Mesodermal cell (in vitro differentiated cells): ENCODE measurements around the gene DPEP2NB. TPM values are rescaled to one million over a fixed set of nuclear protein-coding genes. Genes with fewer than 3 reads are reported as not detected.

ENCODE experiments used
- H3K27ac ChIP-seq: 2 replicates; pipeline ENCODE4 v1.7.0; 2013; ENCODE audit warnings: mild to moderate bottlenecking, low read depth, low read length, moderate library complexity; ENCODE audit not compliant: severe bottlenecking
- H3K36me3 ChIP-seq: 2 replicates; pipeline ENCODE4 v1.7.1; 2013; ENCODE audit warnings: mild to moderate bottlenecking, low read length, moderate library complexity; ENCODE audit not compliant: control insufficient read depth, insufficient read depth
- H3K4me1 ChIP-seq: one replicate; pipeline ENCODE4 v1.7.1; 2013; ENCODE audit warnings: mild to moderate bottlenecking, low read length; ENCODE audit not compliant: insufficient read depth, control insufficient read depth, poor library complexity, severe bottlenecking
- H3K4me3 ChIP-seq: 2 replicates; pipeline ENCODE4 v1.7.0; 2013; ENCODE audit warnings: low read length, control low read depth, mild to moderate bottlenecking; ENCODE audit not compliant: insufficient read depth, poor library complexity, severe bottlenecking; ENCODE audit errors: extremely low read depth
- H3K9me3 ChIP-seq: 2 replicates; pipeline ENCODE4 v1.7.1; 2013; ENCODE audit warnings: mild to moderate bottlenecking, low read length, moderate library complexity; ENCODE audit not compliant: control insufficient read depth
- WGBS, 2 experiments: methylation state at CpG; one replicate each; pipeline ENCODE4 v1.1.5; 2013; ENCODE audit warnings: missing lambda C conversion rate in 2 of 2; ENCODE audit not compliant: insufficient coverage in 2 of 2; 5-methylcytosine and 5-hydroxymethylcytosine counted together
- polyA plus RNA-seq, 2 experiments: library from polyadenylated mRNA; stranded (reverse); fragments of 50-300 nt; gene quantifications; one replicate each; pipeline ENCODE4 v1.2.3, GENCODE V29; 2013

Gene DPEP2NB
- not detected for polyA plus RNA-seq (2013, experiment 1 of 2)
- polyA plus RNA-seq (2013, experiment 2 of 2) = not detected

- no peaks in the 10 kb centered on the region for H3K4me1 ChIP-seq
- H3K36me3 ChIP-seq = no peaks in the 10 kb centered on the region
- no peak within 1 kb of the TSS for H3K4me3 ChIP-seq
- 96 to 98% methylated on average over 4 to 5 of the region's 5 CpGs for WGBS, 2 experiments
- no peaks in the 10 kb centered on the region for H3K9me3 ChIP-seq
- H3K27ac ChIP-seq = no peak within 1 kb of the TSS
Observed at GRCh38 chr16:68015681-68016080, at the start of gene DPEP2NB. Gene DPEP2NB, minus strand, starts transcription at chr16:68015911. Its CDS starts 141 bp downstream, at chr16:68015770.

GRCh38 chr16:68064791-68065365 lies 49.2 kb upstream of the DPEP2NB start:
- Histone ChIP-seq H3K4me3 (no peak overlapping the region), H3K27ac (peak overlapping the region; percentile 69), H3K36me3 (peaks cover 20% of the 10 kb centered on the region), H3K9me3 (no peaks in the 10 kb centered on the region), H3K4me1 (peaks cover 23% of the 10 kb centered on the region)
- 50% methylated on average over 2 of the region's 2 CpGs; no CpG with 5 or more reads in 1 of the 2 experiments for WGBS, 2 experiments

GRCh38 chr16:68062910-68063393 lies 47.2 kb upstream of the DPEP2NB start:
- 92 to 96% methylated on average over 4 of the region's 4 CpGs for WGBS, 2 experiments
- peaks cover 23% of the 10 kb centered on the region for H3K4me1 ChIP-seq
- H3K27ac ChIP-seq = no peak overlapping the region
- H3K4me3 ChIP-seq = no peak overlapping the region
- H3K36me3 ChIP-seq = peaks cover 32% of the 10 kb centered on the region
- no peaks in the 10 kb centered on the region for H3K9me3 ChIP-seq

GRCh38 chr16:68061396-68061795 lies 45.7 kb upstream of the DPEP2NB start:
- Histone ChIP-seq H3K4me3 (no peak overlapping the region), H3K4me1 (peaks cover 23% of the 10 kb centered on the region), H3K36me3 (peaks cover 28% of the 10 kb centered on the region), H3K27ac (no peak overlapping the region), H3K9me3 (no peaks in the 10 kb centered on the region)
- 92 to 100% methylated on average over 2 of the region's 3 CpGs for WGBS, 2 experiments

- Histone ChIP-seq H3K36me3 (peaks cover 30% of the 10 kb centered on the region), H3K9me3 (no peaks in the 10 kb centered on the region), H3K4me1 (peaks cover 10% of the 10 kb centered on the region)
Observed at GRCh38 chr16:68059804-68060203, 44.1 kb upstream of the DPEP2NB start.

GRCh38 chr16:68055395-68055794 lies 39.7 kb upstream of the DPEP2NB start:
- peaks cover 37% of the 10 kb centered on the region for H3K36me3 ChIP-seq
- no peaks in the 10 kb centered on the region for H3K4me1 ChIP-seq
- WGBS, 2 experiments = 100% methylated on average over 1 to 2 of the region's 3 CpGs
- H3K9me3 ChIP-seq = no peaks in the 10 kb centered on the region
- no peak overlapping the region for H3K4me3 ChIP-seq
- no peak overlapping the region for H3K27ac ChIP-seq

More at GRCh38 chr16:68059804-68060203, 44.1 kb upstream of the DPEP2NB start:
- Histone ChIP-seq H3K27ac (no peak overlapping the region), H3K4me3 (no peak overlapping the region)

GRCh38 chr16:68049449-68049848 lies 33.7 kb upstream of the DPEP2NB start:
- H3K27ac ChIP-seq = no peak overlapping the region
- H3K4me1 ChIP-seq = no peaks in the 10 kb centered on the region
- WGBS, 2 experiments = 96 to 100% methylated on average over 2 of the region's 2 CpGs
- peaks cover 36% of the 10 kb centered on the region for H3K36me3 ChIP-seq
- H3K4me3 ChIP-seq = no peak overlapping the region
- H3K9me3 ChIP-seq = no peaks in the 10 kb centered on the region

GRCh38 chr16:68047987-68048386 lies 32.3 kb upstream of the DPEP2NB start:
- H3K9me3 ChIP-seq = no peaks in the 10 kb centered on the region
- 100% methylated on average over 1 to 2 of the region's 2 CpGs for WGBS, 2 experiments
- H3K36me3 ChIP-seq = peaks cover 30% of the 10 kb centered on the region
- no peaks in the 10 kb centered on the region for H3K4me1 ChIP-seq
- H3K4me3 ChIP-seq = no peak overlapping the region
- H3K27ac ChIP-seq = no peak overlapping the region

- Histone ChIP-seq H3K27ac (no peak overlapping the region), H3K4me1 (no peaks in the 10 kb centered on the region), H3K4me3 (no peak overlapping the region), H3K9me3 (no peaks in the 10 kb centered on the region), H3K36me3 (peaks cover 25% of the 10 kb centered on the region)
- WGBS, 2 experiments = 88 to 94% methylated on average over 4 to 5 of the region's 7 CpGs
Observed at GRCh38 chr16:68046106-68046505, 30.4 kb upstream of the DPEP2NB start.

- WGBS, 2 experiments = no CpG with 5 or more reads among the region's 2 CpGs
- Histone ChIP-seq H3K27ac (no peak overlapping the region), H3K4me1 (no peaks in the 10 kb centered on the region), H3K4me3 (no peak overlapping the region), H3K36me3 (peaks cover 30% of the 10 kb centered on the region), H3K9me3 (no peaks in the 10 kb centered on the region)
Observed at GRCh38 chr16:68041783-68042182, 26.1 kb upstream of the DPEP2NB start.

GRCh38 chr16:68040506-68041288 lies 25.0 kb upstream of the DPEP2NB start:
- Histone ChIP-seq H3K4me3 (no peak overlapping the region), H3K27ac (no peak overlapping the region), H3K36me3 (peaks cover 26% of the 10 kb centered on the region), H3K9me3 (no peaks in the 10 kb centered on the region), H3K4me1 (no peaks in the 10 kb centered on the region)
- 98 to 100% methylated on average over 1 to 7 of the region's 14 CpGs for WGBS, 2 experiments
